K562 (cell line): ENCODE results near the gene PRR14. TPM values are rescaled to one million over a fixed set of nuclear protein-coding genes. Genes with fewer than 3 reads are reported as not detected.

ENCODE experiments used
- BHLHE40 ChIP-seq: IDR thresholded peaks from 2 replicates; pipeline ENCODE4 v1.6.1; 2011; ENCODE audit warnings: low read length, improper control_type of control experiment
- CAMTA2 ChIP-seq: fragments of 250-450 bp; sonication (Bioruptor Pico); conservative IDR thresholded peaks from 2 replicates; pipeline ENCODE4 v1.5.1; 2022
- CHAMP1 ChIP-seq: fragments of 450-650 bp; IDR thresholded peaks from 2 replicates; pipeline ENCODE4 v1.6.1; 2016; ENCODE audit warnings: mild to moderate bottlenecking
- DIDO1 ChIP-seq: fragments of 450-650 bp; IDR thresholded peaks from 2 replicates; pipeline ENCODE4 v1.6.1; 2016; ENCODE audit warnings: low read depth, missing biosample characterization, missing genetic modification characterization
- E2F6 ChIP-seq, 2 experiments: IDR thresholded peaks; 2 replicates each; pipeline ENCODE4 v1.6.1; 2011; ENCODE audit warnings: borderline replicate concordance in 1 of 2, control low read depth in 1 of 2, low read depth in 1 of 2, low read length in 1 of 2, mild to moderate bottlenecking in 1 of 2, mixed read lengths in 1 of 2, moderate library complexity in 1 of 2; ENCODE audit not compliant: insufficient read depth in 1 of 2, insufficient read length in 1 of 2, poor library complexity in 1 of 2, severe bottlenecking in 1 of 2; ENCODE audit errors: extremely low read depth in 1 of 2
- EZH2 ChIP-seq: IDR thresholded peaks from 2 replicates; pipeline ENCODE4 v1.6.1; 2012; ENCODE audit warnings: low read depth, mild to moderate bottlenecking, inconsistent platforms, low read length, borderline replicate concordance
- GATA2 ChIP-seq: sonication (generic); formaldehyde crosslinking; IDR thresholded peaks from 2 replicates; pipeline ENCODE4 v1.4.0; 2020; ENCODE audit warnings: mild to moderate bottlenecking, missing genetic modification reagents
- KAT2B ChIP-seq: IDR thresholded peaks from one replicate; pipeline ENCODE4 v1.6.1; 2012; ENCODE audit warnings: low read depth, mild to moderate bottlenecking, control low read depth, inconsistent platforms, low read length, moderate library complexity
- MAFG ChIP-seq: fragments of 450-650 bp; conservative IDR thresholded peaks from 2 replicates; pipeline ENCODE4 v1.6.1; 2016; ENCODE audit warnings: missing genetic modification characterization, missing compliant biosample characterization
- MEF2D ChIP-seq: conservative IDR thresholded peaks from 2 replicates; pipeline ENCODE4 v1.6.1; 2016; ENCODE audit warnings: low read depth, missing genetic modification characterization, missing compliant biosample characterization
- MTA3 ChIP-seq: fragments of 450-650 bp; formaldehyde crosslinking; IDR thresholded peaks from 2 replicates; pipeline ENCODE4 v1.6.1; 2017; ENCODE audit warnings: mild to moderate bottlenecking, borderline replicate concordance
- MYC ChIP-seq, 2 experiments: fragments of 250-450 bp in 1 of 2; sonication (Bioruptor Pico) in 1 of 2; IDR thresholded peaks; 2 replicates each; pipeline versions ENCODE4 v1.5.1 to v1.6.1; 2012 to 2021; ENCODE audit warnings: low read depth in 2 of 2, borderline replicate concordance in 1 of 2, improper control_type of control experiment in 1 of 2, low read length in 1 of 2, mild to moderate bottlenecking in 1 of 2, moderate library complexity in 1 of 2
- POLR2B ChIP-seq: fragments of 450-650 bp; IDR thresholded peaks from 2 replicates; pipeline ENCODE4 v1.6.1; 2018; ENCODE audit warnings: low read depth; ENCODE audit not compliant: partially characterized antibody
- PURB ChIP-seq: sonication (generic); formaldehyde crosslinking; IDR thresholded peaks from 2 replicates; pipeline ENCODE4 v1.9.0; 2021; ENCODE audit warnings: low read depth, mild to moderate bottlenecking, missing genetic modification reagents
- RB1 ChIP-seq: fragments of 450-650 bp; IDR thresholded peaks from 2 replicates; pipeline ENCODE4 v1.6.1; 2017; ENCODE audit warnings: low read depth, mild to moderate bottlenecking
- RBM25 ChIP-seq: fragments of 200-400 bp; formaldehyde crosslinking; IDR thresholded peaks from 2 replicates; pipeline ENCODE4 v1.6.1; 2018; ENCODE audit warnings: low read length, low read depth, moderate library complexity; ENCODE audit not compliant: severe bottlenecking
- SAP30 ChIP-seq: fragments of 200-600 bp; sonication (generic); IDR thresholded peaks from 2 replicates; pipeline ENCODE4 v1.6.1; 2012; ENCODE audit warnings: borderline replicate concordance, low read depth, mild to moderate bottlenecking, moderate library complexity, low read length, control low read depth, inconsistent platforms; ENCODE audit not compliant: insufficient read depth, poor library complexity, severe bottlenecking
- SUPT5H ChIP-seq: fragments of 450-650 bp; IDR thresholded peaks from 2 replicates; pipeline ENCODE4 v1.6.1; 2016
- ZBED1 ChIP-seq: IDR thresholded peaks from 2 replicates; pipeline ENCODE4 v1.6.1; 2014
- ZBTB9 ChIP-seq: fragments of 450-650 bp; formaldehyde crosslinking; IDR thresholded peaks from 2 replicates; pipeline ENCODE4 v1.4.0; 2020; ENCODE audit warnings: mild to moderate bottlenecking, moderate library complexity
- ZC3H11A ChIP-seq: IDR thresholded peaks from 2 replicates; pipeline ENCODE4 v1.6.1; 2012; ENCODE audit warnings: low read depth, low read length, improper control_type of control experiment
- ZNF583 ChIP-seq: fragments of 250-450 bp; sonication (Bioruptor Pico); IDR thresholded peaks from 2 replicates; pipeline ENCODE4 v1.4.0; 2020
- ZNF717 ChIP-seq: fragments of 250-450 bp; sonication (Bioruptor Pico); IDR thresholded peaks from 2 replicates; pipeline ENCODE4 v1.5.0; 2021
- ZNF830 ChIP-seq: fragments of 250-450 bp; sonication (Bioruptor Pico); IDR thresholded peaks from 2 replicates; pipeline ENCODE4 v1.5.0; 2021; ENCODE audit warnings: mild to moderate bottlenecking
- polyA plus RNA-seq, 8 experiments: library from polyadenylated mRNA; depleted of rRNA in 4 of 8; stranded (reverse) in 5 of 8; unstranded in 3 of 8; fragments of >200 nt; fragmentation: Nextera tagmentation in 2 of 8; fragmentation: Illumina TruSeq in 1 of 8; extraction: Ambion mirVana in 2 of 8; extraction: Trizol in 1 of 8; gene quantifications; 2 replicates each; pipeline versions ENCODE4 v1.2.1 to v1.2.3, GENCODE V29; 2011 to 2014; ENCODE audit warnings: inconsistent platforms in 1 of 8, missing spikeins in 1 of 8
- total RNA-seq, 7 experiments: library from RNA; depleted of rRNA in 6 of 7; stranded (reverse); fragments of >200 nt in 6 of 7; fragmentation: Illumina TruSeq in 2 of 7; extraction: Trizol in 2 of 7; gene quantifications; 2 replicates each; pipeline versions ENCODE4 v1.2.1 to v1.2.3, GENCODE V29; 2011 to 2021; ENCODE audit warnings: low replicate concordance in 1 of 7

PRR14 gene
- total and polyA plus RNA-seq, 9 of the 15 experiments (the other 6 are each of a cell fraction or from before 2014, with no cell fraction given) = 2.2 to 63.1 (median 11.5) TPM

- no peak for TF ChIP-seq GATA2 (CRISPR knock-in tag)
- TF ChIP-seq ZNF583 = no peak
- no peak for TF ChIP-seq ZNF830 (CRISPR knock-in tag)
- no peak for TF ChIP-seq EZH2
- no peak for TF ChIP-seq POLR2B
- TF ChIP-seq CAMTA2 (CRISPR knock-in tag) = no peak
- TF ChIP-seq RB1 = no peak; the same call in 1 of the 2 replicates
- TF ChIP-seq ZBED1 = no peak
- no peak for TF ChIP-seq ZC3H11A
- TF ChIP-seq SAP30 = no peak
- no peak for TF ChIP-seq E2F6 (IDR thresholded peaks at IDR 0.05; ENCODE audit: borderline replicate concordance in 1 of 2, extremely low read depth in 1 of 2, insufficient read depth in 1 of 2, insufficient read length in 1 of 2, low read depth in 1 of 2, low read length in 1 of 2, poor library complexity in 1 of 2, severe bottlenecking in 1 of 2)
- TF ChIP-seq MAFG (tag) = no peak
- TF ChIP-seq KAT2B = no peak
- TF ChIP-seq DIDO1 (tag) = peak; percentile 46; the same call in 1 of the 2 replicates
- peak; percentile 31; the same call in 1 of the 2 replicates for TF ChIP-seq BHLHE40
- no peak for TF ChIP-seq PURB (CRISPR knock-in tag)
- TF ChIP-seq SUPT5H = no peak
- TF ChIP-seq ZBTB9 (CRISPR knock-in tag) = no peak
- no peak for TF ChIP-seq ZNF717 (CRISPR knock-in tag)
- TF ChIP-seq MEF2D (tag) = no peak
- peak; percentile 29; the same call in 1 of the 2 replicates for TF ChIP-seq MYC (IDR thresholded peaks at IDR 0.05; ENCODE audit: low read depth, low read length)
- TF ChIP-seq MYC (CRISPR knock-in tag; IDR thresholded peaks at IDR 0.05; ENCODE audit: borderline replicate concordance, low read depth) = no peak
- 0 out of 2 replicates have a peak, but pooled peaks have one; percentile 19 for TF ChIP-seq MTA3
- TF ChIP-seq CHAMP1 = peak; percentile 49; the same call in 1 of the 2 replicates
- TF ChIP-seq RBM25 = no peak
Observed at GRCh38 chr16:30628628-30629540, 21.9 kb upstream of the PRR14 start (continued).
